ENCODE measurements around the gene INSIG1.

GRCh38 chr7:155274633-155275355, 22.9 kb upstream of the INSIG1 start:
- TF ChIP-seq CTCF (IDR thresholded peaks at IDR 0.05) (no peak), EP300 (IDR thresholded peaks at IDR 0.05) (no peak), POLR2AphosphoS5 (IDR thresholded peaks at IDR 0.05) (no peak)
